AG09309 (cell line): ENCODE measurements around the gene PLXNA1.

ENCODE experiments used
- DNase-seq: peaks from one replicate; pipeline ENCODE4 v3.0.0-alpha.2; 2010; ENCODE audit warnings: low read depth
- H3K4me3 ChIP-seq: 2 replicates; pipeline ENCODE4 v1.5.1; 2011; ENCODE audit warnings: mild to moderate bottlenecking, low read depth, low read length, moderate library complexity; ENCODE audit not compliant: control insufficient read depth
- CTCF ChIP-seq: IDR thresholded peaks from 2 replicates; pipeline ENCODE4 v1.5.1; 2011; ENCODE audit warnings: mild to moderate bottlenecking, low read depth, low read length, inconsistent platforms; ENCODE audit not compliant: insufficient read depth, control insufficient read depth; ENCODE audit errors: missing control alignments

Gene PLXNA1

GRCh38 chr3:127032296-127032990 is 49.5 kb downstream of the PLXNA1 start:
- no peak for DNase-seq
- H3K4me3 ChIP-seq: no peak overlapping the region
- TF ChIP-seq CTCF: no peak
